HTERT RPE-1 (cell line): ENCODE results near the gene ARGLU1.

Experiments used
- in situ Hi-C: fragments of 300-500 bp; cut with MboI; formaldehyde crosslinking; loops from 4 replicates; pipeline ENCODE4 v1.14.3; 2020; ENCODE audit warnings: low sequenced_read_pairs

The ARGLU1 gene

DNA sequence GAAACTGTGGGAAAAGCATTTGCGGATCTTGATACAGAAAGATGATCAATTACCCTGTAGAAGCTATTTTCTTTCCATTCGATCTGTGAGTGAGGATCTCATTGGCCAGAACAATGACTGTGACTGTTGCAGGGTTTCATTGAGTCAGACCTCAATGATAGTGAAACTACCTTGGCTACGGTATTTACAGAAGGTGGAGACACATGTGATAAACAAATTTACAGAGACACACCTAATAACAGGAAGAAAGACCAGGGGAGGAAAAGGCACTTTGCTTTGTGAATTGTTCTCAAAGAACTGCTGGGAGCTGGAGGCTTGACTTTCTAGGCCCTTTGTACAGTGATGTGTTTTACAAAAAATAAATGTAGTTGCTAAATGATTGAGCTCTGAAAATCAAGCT, 19.9 kb upstream of the ARGLU1 start:
- in situ Hi-C loops = no loop called here

DNA sequence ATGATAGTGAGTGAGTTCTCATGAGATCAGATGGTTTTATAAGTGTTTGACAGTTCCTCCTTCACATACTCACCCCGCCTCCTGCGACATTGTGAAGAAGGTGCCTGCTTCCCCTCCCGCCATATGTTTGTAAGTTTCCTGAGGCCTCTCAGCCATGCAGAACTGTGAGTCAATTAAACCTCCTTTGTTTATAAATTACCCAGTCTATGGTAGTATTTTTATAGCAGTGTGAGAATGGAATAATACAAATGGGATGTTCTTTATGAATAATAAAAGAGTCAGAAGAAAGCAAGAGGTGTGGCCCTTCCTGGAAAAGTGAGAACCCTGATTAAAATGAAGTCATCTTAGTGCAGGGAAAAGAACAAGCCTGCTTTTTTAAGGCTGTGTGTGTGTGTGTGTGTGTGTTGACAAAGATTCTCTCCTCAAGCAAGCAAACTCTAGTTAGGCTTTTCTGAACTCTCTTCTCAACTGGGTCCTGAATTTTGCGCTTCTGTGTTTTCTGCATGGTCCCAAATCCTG, 18.8 kb upstream of the ARGLU1 start:
- in situ Hi-C loops = no loop called here

DNA sequence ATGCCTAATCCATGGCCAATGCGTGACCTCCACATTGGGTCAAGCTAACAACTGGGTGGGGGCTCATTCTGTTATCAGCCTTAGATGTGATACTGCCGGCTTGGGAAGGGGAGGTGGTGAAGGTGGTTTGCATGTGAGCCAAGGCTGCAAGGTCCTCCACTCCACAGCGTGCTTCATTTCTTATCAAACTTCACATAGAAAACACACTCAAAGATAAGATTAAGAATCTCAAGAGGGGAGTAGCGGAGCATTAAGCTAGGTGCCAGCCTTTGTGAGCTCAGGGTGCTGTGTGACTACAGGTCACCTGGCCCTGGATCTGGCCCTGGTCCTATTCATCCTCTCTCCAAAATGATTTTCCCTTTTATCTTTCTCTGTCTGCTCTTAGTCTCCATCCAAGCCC, 13.3 kb upstream of the ARGLU1 start:
- in situ Hi-C loops = no loop called here

DNA sequence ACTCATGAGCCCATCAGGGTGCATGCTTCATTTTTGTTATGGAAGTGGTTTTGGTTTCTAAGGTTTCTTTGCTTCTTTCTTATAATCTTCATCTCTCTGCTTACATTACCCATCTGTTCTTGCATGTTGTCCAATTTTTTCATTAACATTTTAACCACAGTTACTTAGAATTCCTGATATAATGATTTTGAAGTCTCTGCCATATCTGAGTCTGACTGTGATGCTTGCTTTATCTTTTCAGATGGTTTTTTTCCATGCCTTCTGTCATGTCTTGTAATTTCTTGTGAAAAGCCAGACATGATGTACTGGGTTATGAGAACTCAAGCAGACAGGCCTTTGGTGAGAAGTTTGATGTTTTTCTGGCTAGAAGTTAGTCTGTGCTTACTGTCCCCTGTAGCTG, 8.0 kb upstream of the ARGLU1 start:
- in situ Hi-C loops = no loop called here

DNA sequence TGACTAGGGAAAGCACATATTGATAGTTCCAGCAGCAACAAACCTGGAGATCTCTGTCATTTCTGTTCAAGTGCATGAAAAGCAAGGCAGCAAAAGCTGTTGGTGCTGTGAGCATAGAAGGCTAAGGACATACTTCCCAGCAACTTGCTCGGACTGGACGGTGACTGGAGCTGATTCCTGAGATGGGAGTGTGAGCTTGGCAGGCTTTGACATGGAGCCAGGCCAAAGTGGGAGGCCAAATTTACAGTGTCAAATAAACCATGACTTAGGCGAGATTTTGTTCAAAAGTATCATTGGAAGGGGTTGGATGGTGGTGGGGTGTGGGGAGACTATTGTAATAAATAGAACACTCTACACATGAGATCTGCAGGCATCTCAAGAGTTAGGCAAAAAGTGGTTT, 5.9 kb upstream of the ARGLU1 start:
- in situ Hi-C loops = no loop called here

DNA sequence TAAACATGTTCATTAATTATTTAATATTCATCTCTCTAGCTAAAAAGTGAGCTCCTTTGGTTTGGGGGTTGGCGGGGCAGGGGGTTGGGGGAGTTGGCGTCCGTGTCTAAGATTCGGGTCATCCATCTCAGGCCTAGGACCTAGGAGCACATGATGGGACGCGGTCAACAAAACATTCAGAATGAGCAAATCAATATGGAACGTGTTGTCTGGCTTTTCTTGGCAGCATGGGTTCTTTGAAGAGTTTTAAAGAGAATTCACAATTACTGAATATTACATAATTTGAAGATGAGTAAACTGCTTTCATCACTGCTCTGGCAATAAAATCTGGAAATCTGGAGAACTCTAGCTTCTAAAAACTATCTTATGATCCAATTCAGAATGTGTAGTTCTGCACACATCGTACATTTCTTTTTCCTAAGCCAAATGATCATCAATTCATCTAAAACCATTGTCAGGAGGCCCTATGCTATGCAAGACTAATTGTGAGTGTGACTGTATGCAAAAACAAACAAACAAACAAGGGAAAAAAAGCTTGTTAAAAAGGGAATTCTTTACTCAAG, 5.4 kb upstream of the ARGLU1 start:
- in situ Hi-C loops = no loop called here

DNA sequence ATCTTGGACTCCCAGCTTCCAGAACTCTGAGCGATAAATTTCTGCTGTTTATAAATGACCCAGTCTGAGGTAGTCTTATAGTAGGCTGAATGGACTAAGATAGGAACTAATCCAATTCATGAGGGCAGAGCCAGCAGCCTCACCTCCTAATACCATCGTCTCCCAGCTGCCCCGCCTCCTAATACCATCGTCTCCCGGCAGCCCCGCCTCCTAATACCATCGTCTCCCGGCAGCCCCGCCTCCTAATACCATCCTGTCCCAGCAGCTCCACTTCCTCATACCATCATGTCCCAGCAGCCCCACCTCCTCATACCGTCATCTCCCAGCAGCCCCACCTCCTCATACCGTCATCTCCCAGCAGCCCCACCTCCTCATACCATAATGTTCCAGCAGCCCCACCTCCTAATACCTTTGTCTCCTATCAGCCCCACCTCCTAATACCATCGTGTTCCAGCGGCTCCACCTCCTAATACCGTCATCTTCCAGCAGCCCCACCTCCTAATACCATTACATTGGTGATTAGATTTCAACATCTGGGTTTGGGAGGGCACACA, 2.4 kb upstream of the ARGLU1 start:
- in situ Hi-C loops = no loop called here

DNA sequence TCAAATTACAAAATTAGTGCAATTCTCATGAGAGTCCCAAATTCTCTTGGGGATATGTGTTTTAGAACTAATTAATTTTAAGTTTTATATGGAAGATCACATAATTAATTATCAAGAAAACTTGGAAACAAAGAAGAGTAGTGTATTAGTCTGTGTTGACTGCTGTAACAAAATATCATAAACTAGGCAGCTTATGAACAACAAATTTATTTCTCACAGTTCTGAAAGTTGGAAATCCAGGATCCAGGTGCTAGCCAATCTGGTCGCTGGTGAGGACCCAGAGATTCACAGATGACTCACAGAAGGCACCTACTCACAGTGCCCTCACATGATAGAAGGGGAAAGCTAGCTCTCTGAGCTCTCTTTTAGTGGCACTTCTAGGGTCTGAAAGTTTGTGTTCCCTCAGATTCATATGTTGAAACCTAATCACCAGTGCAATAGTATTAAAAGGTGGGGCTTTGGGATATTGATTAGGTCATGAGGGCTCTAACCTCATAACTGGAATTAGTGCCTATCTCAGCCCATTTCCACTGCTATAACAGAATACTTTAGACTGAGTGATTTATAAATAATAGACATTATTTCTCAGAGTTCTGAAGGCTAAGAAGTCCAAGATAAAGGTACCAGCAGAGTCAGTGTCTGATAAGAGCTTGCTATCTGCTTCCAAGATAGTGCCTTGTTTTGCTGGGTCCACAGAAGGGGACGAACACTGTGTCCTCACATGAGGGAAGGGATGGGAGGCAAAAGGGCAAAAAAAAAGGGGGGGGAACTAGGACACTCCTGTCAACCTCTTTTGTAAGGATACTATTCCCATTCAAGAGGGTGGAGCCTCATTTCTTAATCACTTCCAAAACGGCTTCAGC, 1.5 kb upstream of the ARGLU1 start:
- in situ Hi-C loops = no loop called here

DNA sequence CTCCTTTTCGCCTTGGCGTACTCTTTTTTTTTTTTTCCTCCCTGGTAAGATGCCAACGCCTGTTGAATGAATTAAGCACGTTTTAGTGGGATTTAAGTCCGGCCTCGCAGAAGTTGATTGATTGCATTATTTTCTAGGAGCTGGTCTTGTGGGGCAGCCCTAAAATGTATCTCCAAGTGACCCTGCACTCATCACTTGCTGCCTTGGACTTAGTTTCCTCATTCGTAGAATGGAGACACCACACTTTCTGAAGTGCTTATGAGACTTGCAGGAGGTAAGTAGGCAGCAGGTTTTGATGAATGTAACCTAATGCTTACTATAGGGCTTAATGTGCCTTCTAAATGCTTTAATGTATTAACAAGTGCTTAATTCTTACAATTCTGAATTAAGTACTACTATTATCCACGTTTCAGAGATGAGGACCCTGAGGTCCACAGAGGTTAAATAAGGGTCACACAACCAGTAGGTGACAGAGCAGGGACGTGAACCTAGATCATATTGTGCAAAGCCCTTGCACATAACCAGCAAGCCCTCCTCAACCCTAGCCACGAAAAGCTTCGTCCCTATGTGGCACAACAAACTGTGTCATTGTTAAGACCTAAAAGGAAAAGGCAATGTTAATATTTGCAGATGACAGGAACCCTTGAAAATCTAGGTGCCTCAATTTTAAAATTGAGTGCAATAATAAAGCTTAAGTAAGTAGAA, 514 bp upstream of the ARGLU1 start:
- in situ Hi-C loops = no loop called here

DNA sequence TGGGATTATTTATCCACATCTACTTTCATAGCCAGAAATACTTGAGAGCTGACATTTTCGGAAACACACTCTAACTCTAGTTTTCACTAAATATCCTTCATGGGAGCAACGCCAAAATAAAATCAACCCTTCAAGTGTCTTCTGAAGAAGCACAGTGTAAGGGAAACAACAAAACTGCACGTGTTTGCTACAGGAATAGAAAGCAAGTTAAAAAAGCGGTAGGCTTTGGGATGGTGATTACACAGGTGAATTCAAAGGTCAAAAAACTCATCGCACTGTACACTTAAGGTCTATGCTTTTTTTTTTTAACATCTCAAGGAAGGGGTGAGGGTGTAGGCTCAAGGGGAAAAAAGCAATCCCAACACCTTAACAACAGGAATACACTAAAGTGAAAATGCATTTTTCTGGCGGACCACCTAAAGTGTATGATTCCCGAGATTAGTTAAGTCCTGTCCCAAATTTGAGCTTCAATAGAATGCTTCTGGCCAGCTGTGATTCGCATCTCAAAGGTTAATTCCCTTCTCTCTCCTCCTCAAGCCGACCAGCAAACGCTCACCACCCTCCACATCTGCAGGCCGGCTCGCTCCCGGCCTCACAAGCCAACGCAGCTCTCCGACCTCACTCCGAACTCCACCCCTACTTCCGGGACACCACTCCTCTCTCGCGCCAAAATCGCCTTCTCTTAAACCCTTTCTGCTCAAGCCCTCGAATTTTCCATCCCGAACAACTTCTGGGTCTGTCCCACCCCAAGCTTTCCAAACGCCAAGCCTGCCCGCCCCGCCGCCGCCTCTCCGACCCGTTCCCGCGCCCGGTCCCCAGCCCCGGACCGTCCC, 1.1 kb downstream of the ARGLU1 start:
- in situ Hi-C loops = no loop called here

DNA sequence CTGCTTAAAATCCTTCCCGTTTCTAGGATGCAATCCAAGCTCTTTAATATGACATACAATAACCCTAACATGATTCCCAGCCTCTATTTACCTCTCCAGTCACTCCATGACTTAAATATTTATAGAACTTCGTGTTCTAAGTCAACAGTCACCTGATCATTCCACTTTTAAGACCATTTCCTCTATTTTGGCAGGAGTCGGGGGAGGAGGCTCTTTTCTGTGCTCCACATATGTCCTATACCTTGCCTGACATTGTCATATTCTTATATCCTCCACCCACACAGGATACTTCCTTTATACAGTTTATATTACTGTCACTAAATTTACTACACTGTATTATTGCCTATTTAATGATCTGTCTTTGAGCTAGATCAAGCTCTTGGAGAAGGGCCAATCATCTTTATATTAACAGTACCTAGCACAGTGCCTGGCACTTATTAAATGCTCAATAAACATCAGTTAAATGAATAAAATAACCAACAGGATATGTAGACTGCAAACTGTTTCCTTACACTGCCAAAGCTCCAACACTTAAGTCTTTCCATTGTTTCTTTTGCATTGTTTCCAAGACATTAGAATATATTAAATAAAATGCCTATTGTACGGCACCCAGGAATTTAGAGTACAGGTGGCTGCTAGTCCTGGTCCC, 2.7 kb downstream of the ARGLU1 start:
- in situ Hi-C loops = no loop called here

DNA sequence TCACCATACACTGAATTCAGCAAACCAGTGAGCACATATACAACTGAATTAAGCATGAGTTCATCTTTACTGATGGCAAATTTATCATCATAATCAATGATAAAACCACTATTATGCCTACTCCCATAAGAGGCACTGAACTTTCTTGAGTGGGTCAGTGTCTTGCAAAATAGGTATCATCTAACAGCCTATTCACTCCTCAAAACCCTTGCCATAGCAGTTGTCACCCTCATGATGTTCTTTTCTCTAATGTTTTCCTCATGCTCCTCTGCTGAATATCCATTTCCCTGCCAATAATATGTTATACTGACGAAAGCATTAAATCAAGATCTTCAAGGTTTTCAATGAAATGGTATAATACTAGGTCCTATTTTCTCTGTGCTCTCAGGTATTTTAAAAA, 5.6 kb downstream of the ARGLU1 start:
- in situ Hi-C loops = no loop called here

DNA sequence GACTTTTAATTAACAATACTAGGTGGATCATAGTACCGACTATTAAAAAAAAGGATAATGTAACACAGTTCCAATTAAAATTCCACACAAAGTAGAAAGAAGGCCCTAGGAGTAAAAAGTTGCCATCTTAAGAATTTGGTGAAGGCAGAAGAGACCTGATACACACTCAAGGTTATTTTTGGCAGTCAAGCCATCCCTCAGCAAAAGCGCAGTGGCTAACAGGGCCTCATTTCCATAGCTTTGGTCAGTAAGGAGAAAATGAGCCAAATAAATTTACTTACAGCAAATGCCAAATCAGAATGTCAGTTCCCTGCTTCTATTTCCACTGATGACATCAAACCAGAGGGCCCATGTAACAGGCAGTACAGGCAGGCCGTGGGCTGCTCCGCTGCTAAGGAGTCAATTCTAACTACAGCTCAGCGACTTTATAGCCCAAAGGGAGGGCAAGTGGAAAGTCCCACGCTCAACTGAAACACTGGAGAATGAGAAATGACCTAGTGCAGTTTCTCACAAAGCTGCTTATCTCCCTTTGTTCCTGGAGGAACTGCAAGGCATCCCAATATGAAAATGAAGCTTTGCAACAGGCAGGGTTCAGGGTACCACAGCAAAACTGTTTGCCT, 6.3 kb downstream of the ARGLU1 start:
- in situ Hi-C loops = no loop called here

DNA sequence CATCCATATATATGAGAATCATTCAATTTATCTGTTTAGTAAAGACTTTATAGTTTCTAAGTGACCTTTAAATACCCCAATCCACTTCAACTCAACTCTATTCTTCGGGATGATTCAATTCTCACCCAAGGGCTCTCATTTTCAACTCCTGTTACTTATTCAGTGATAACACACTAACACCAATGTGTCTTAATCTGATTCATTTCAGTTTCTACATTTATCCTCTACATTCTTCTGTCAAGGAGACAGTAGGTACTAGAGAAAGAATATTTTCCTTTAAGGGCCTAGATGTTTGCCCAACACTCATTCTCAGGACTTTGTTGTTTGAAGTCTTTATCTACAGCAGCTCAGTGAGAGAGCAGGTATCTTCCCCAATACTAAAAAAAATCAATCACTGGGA, 7.1 kb downstream of the ARGLU1 start:
- in situ Hi-C loops = no loop called here

DNA sequence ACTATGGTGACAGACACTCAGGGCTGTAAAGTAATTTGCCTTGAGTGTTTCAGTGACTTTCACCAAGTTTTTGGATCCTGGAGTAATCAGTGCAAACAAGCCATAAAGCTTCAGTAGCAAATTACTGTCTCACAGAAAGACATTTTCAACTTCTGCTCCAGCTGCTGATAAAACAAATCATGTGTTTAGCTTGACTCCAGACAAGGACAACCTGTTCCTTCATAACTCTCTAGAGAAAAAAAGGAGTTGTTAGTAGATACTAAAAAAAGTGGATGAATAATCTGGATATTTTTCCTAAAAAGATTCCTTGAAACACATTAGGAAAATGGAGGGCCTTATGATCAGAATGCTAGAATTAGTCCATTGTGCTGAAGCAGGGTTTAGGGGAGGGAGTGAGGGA, 9.4 kb downstream of the ARGLU1 start:
- in situ Hi-C loops = no loop called here

DNA sequence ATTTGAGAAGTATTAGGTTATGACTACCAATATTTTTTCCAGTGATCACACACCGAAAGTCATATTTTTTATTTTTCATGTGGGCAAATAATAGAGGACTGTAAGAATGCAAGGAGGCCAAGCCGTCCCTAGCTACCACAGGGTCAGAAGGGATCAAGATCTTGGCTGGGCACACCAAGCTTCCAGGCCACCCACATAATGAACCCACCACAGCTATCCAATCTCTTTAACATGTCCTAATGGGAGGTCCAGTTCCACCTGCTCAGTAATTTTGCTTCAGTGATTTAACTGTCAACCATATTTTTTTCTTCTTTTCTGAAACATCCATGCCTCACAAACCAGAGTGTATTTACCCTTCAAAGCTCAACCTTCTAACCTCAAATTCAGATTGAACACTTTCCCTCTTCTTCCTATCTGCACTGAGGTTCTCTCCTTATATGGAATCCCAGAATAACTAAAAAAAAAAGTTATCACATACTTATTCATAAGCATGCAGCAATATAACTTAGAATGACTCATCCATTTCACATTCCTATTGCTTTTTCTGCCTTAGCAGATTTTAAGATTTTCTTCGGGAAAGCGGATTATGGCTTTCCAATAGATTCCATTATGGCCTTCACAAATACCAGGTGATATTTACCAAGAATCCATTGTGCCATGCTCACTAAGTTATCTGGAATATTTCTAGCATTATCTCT, 12.2 kb downstream of the ARGLU1 start:
- in situ Hi-C loops = no loop called here

DNA sequence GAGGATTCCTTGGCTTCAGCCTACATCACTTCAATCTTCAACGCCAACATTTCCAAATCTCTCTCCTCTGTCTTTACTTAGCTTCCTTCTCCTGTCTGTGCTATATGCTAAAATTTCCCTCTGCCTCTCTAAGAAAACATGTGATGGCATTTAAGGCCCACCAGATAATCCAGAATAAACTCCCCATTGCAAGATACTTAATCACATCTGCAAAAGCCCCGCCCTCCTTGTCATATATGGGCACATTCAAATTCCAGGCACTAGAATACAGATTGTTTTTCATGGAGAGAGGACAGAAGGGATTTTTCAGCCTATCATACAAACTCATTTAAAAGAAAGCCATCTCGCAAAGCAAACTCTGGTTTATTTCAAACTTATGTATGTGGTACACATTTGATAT, 16.2 kb downstream of the ARGLU1 start:
- in situ Hi-C loops = no loop called here

DNA sequence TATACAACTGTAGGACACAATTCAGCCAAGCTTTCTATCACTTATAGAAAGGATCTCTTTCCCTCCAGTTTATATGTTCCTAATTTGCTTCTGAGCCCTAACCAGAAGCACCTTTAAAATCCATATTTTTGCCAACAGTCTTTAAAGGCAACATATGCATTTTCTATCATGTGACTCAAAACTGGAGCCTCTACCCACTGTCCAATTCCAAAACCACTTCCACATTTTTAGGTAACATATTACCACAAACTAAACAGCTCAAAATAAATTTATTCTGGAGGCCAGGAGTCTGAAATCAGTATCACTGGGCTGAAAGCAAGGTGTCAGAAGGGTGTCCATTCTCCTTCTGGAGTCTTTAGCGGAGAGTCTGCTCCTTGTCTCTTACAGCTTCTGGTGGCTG, 16.6 kb downstream of the ARGLU1 start:
- in situ Hi-C loops = no loop called here

DNA sequence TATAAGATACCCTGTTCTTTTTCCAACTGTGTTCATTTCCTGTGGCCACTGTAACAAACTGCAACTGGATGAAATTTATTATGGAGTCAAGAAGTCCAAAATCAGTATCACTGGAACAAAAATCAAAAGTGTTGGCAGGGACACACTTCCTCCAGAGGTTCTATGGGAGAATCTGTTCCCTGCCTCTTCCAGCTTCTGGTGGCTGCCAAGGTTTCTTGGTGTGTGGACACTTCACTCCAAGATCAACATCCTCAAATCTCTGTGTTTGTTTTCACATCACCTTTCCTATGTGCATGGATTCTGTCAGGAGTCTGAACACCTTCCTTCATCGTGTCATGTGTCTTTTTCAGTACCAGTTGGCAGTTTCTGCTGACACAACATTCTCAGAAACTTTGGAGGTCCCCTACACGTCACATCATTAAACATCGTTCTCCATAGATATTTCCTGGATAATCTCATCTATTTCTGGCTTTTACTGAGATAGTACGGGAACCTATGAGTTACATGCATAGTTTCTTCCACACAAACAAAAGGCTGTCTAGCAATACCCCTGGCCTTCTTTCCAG, 17.3 kb downstream of the ARGLU1 start:
- in situ Hi-C loops = no loop called here
